Upper lobe of left lung (tissue), 4 donors: ENCODE measurements around the gene WFDC2.
"Not testable (repeated sequence)": the region's sequence is repeated elsewhere in the genome, so short reads cannot be mapped to it uniquely, and the experiment has no call there.

ENCODE experiments used
- EP300 ChIP-seq, 4 donors: sonication (generic); formaldehyde crosslinking; IDR thresholded peaks; one replicate each; pipeline ENCODE4 v1.5.1; 2017; ENCODE audit warnings: antibody characterized with exemption in 4 of 4, control low read depth in 2 of 4
- POLR2A ChIP-seq, 4 donors: fragments of 450-650 bp; IDR thresholded peaks; one replicate each; pipeline ENCODE4 v1.5.1; 2016 to 2017; ENCODE audit warnings: antibody characterized with exemption in 4 of 4, mild to moderate bottlenecking in 2 of 4

GRCh38 chr20:45472286-45472685, 2.7 kb downstream of the WFDC2 start:
- not testable (repeated sequence) for TF ChIP-seq POLR2A, EP300 (IDR thresholded peaks at IDR 0.05)
